GM12878 (cell line): ENCODE results near the gene DCAF11. TPM values are rescaled to one million over a fixed set of nuclear protein-coding genes. Genes with fewer than 3 reads are reported as not detected.

Experiments used
- CHD4 ChIP-seq: fragments of 200-600 bp; sonication (generic); IDR thresholded peaks from 2 replicates; pipeline ENCODE4 v1.6.1; 2016; ENCODE audit warnings: mild to moderate bottlenecking
- CREB1 ChIP-seq: IDR thresholded peaks from 2 replicates; pipeline ENCODE4 v1.6.1; 2012; ENCODE audit warnings: low read depth, mild to moderate bottlenecking, inconsistent platforms
- CUX1 ChIP-seq: IDR thresholded peaks from 2 replicates; pipeline ENCODE4 v1.6.1; 2012; ENCODE audit warnings: improper control_type of control experiment, low read depth, low read length; ENCODE audit not compliant: insufficient replicate concordance
- EED ChIP-seq: sonication (generic); IDR thresholded peaks from 2 replicates; pipeline ENCODE4 v1.6.1; 2016; ENCODE audit warnings: antibody characterized with exemption, low read depth
- ELK1 ChIP-seq: IDR thresholded peaks from 2 replicates; pipeline ENCODE4 v1.6.1; 2012; ENCODE audit warnings: low read depth, low read length, improper control_type of control experiment
- EZH2 ChIP-seq: IDR thresholded peaks from 2 replicates; pipeline ENCODE4 v1.6.1; 2012; ENCODE audit warnings: low read depth, mild to moderate bottlenecking, control low read depth, inconsistent platforms, low read length, borderline replicate concordance; ENCODE audit not compliant: control insufficient read depth
- FOXK2 ChIP-seq: fragments of 450-650 bp; IDR thresholded peaks from 2 replicates; pipeline ENCODE4 v1.6.1; 2017; ENCODE audit warnings: mild to moderate bottlenecking, moderate library complexity
- IRF3 ChIP-seq: fragments of 450-650 bp; IDR thresholded peaks from 2 replicates; pipeline ENCODE4 v1.6.1; 2014; ENCODE audit warnings: mild to moderate bottlenecking
- NRF1 ChIP-seq: conservative IDR thresholded peaks from 2 replicates; pipeline ENCODE4 v1.6.1; 2011; ENCODE audit warnings: mild to moderate bottlenecking, low read depth, low read length, improper control_type of control experiment
- PBX3 ChIP-seq: IDR thresholded peaks from 2 replicates; pipeline ENCODE4 v1.6.1; 2011; ENCODE audit warnings: mild to moderate bottlenecking, low read depth, low read length, moderate library complexity; ENCODE audit not compliant: insufficient replicate concordance
- SIN3A ChIP-seq: IDR thresholded peaks from 2 replicates; pipeline ENCODE4 v1.6.1; 2012; ENCODE audit warnings: low read depth, low read length, improper control_type of control experiment
- SKIL ChIP-seq: fragments of 450-650 bp; IDR thresholded peaks from 2 replicates; pipeline ENCODE4 v1.6.1; 2017; ENCODE audit warnings: mild to moderate bottlenecking, low read depth, inconsistent platforms; ENCODE audit not compliant: poor library complexity, severe bottlenecking
- TCF3 ChIP-seq: IDR thresholded peaks from 2 replicates; pipeline ENCODE4 v1.6.1; 2012; ENCODE audit warnings: low read depth, mild to moderate bottlenecking, low read length, borderline replicate concordance; ENCODE audit not compliant: insufficient read depth
- USF2 ChIP-seq: IDR thresholded peaks from 2 replicates; pipeline ENCODE4 v1.6.1; 2011; ENCODE audit warnings: low read depth, low read length, improper control_type of control experiment, borderline replicate concordance
- YY1 ChIP-seq: IDR thresholded peaks from 2 replicates; pipeline ENCODE4 v1.6.1; 2011; ENCODE audit warnings: low read depth, mild to moderate bottlenecking, low read length
- ZNF622 ChIP-seq: fragments of 450-650 bp; IDR thresholded peaks from 2 replicates; pipeline ENCODE4 v1.6.1; 2017; ENCODE audit warnings: mild to moderate bottlenecking, inconsistent platforms
- ZZZ3 ChIP-seq: IDR thresholded peaks from 2 replicates; pipeline ENCODE4 v1.6.1; 2011; ENCODE audit warnings: low read depth; ENCODE audit not compliant: control insufficient read depth, insufficient read length
- polyA plus RNA-seq, 11 experiments: library from polyadenylated mRNA; depleted of rRNA in 4 of 11; unstranded in 6 of 11; stranded (reverse) in 5 of 11; fragments of >200 nt; fragmentation: Nextera tagmentation in 4 of 11; fragmentation: Illumina TruSeq in 1 of 11; extraction: Ambion mirVana in 4 of 11; extraction: Trizol in 1 of 11; gene quantifications; 1 replicate in 1 of 11; 2 replicates in 10 of 11; pipeline versions ENCODE4 v1.2.1 to v1.2.3, GENCODE V29; 2011 to 2016; ENCODE audit warnings: inconsistent platforms in 2 of 11, missing spikeins in 2 of 11, low read depth in 1 of 11
- total RNA-seq, 4 experiments: library from RNA; depleted of rRNA in 3 of 4; stranded (reverse); fragments of >200 nt in 3 of 4; fragmentation: Illumina TruSeq in 1 of 4; extraction: Trizol in 1 of 4; gene quantifications; 2 replicates each; pipeline versions ENCODE4 v1.2.1 to v1.2.3, GENCODE V29; 2013 to 2021

DCAF11 gene
- total and polyA plus RNA-seq, 10 of the 15 experiments (the other 5 are each of a cell fraction or from before 2014, with no cell fraction given): 13.4 to 91.2 (median 68.7) TPM

GRCh38 chr14:24095271-24096068, 19.1 kb upstream of the DCAF11 start (continued):
- TF ChIP-seq PBX3 (peak; percentile 1), SIN3A (no peak), CUX1 (no peak), NRF1 (no peak), EZH2 (no peak), ZZZ3 (no peak), IRF3 (no peak), EED (peak; percentile 45), USF2 (peak; percentile 91), CHD4 (no peak), SKIL (no peak), ZNF622 (no peak), FOXK2 (peak; percentile 59; the same call in 1 of the 2 replicates), TCF3 (0 out of 2 replicates have a peak, but pooled peaks have one; percentile 16), YY1 (peak; percentile 55), CREB1 (peak; percentile 50), ELK1 (0 out of 2 replicates have a peak, but pooled peaks have one; percentile 16)
